Heart right ventricle (tissue), 16 donors: Measurements from ENCODE around the gene GJB5. TPM values are rescaled to one million over a fixed set of nuclear protein-coding genes. Genes with fewer than 3 reads are reported as not detected.

Source experiments
- ATAC-seq, 8 donors: fragments of 200-7000 bp; cut with Tn5 transposase; one replicate each; pipeline ENCODE4 v1.9.1; 2020; ENCODE audit warnings: mild to moderate bottlenecking in 8 of 8, moderate library complexity in 8 of 8, moderate number of reproducible peaks in 1 of 8
- DNase-seq, 2 donors: peaks; one replicate each; pipeline ENCODE4 v3.0.0-alpha.2; 2020
- H3K27ac ChIP-seq, 10 donors: fragments of 200-600 bp; sonication (generic) in 2 of 10; one replicate each; pipeline versions ENCODE4 v1.5.0 to v1.8.0; 2020 to 2022; ENCODE audit warnings: mild to moderate bottlenecking in 3 of 10
- H3K27me3 ChIP-seq, 7 donors: fragments of 200-600 bp; one replicate each; pipeline ENCODE4 v1.8.0; 2021 to 2022; ENCODE audit warnings: mild to moderate bottlenecking in 2 of 7
- H3K36me3 ChIP-seq, 9 donors: fragments of 200-600 bp; sonication (generic) in 1 of 9; one replicate each; pipeline versions ENCODE4 v1.5.0 to v1.8.0; 2020 to 2022; ENCODE audit warnings: mild to moderate bottlenecking in 2 of 9
- H3K4me1 ChIP-seq, 9 donors: fragments of 200-600 bp; sonication (generic) in 1 of 9; one replicate each; pipeline versions ENCODE4 v1.5.0 to v1.8.0; 2020 to 2022; ENCODE audit warnings: mild to moderate bottlenecking in 4 of 9
- H3K4me3 ChIP-seq, 10 donors: fragments of 200-600 bp; sonication (generic) in 2 of 10; one replicate each; pipeline versions ENCODE4 v1.5.0 to v1.8.0; 2020 to 2022; ENCODE audit warnings: mild to moderate bottlenecking in 7 of 10, moderate library complexity in 2 of 10
- H3K9me3 ChIP-seq, 11 donors: fragments of 200-600 bp in 10 of 11; sonication (generic) in 2 of 11; one replicate each; pipeline versions ENCODE4 v1.5.0 to v1.8.0; 2013 to 2022; ENCODE audit warnings: mild to moderate bottlenecking in 2 of 11, control low read depth in 1 of 11, moderate library complexity in 1 of 11
- WGBS, 2 donors: extraction: QIAGEN DNeasy Blood & Tissue Kit; methylation state at CpG; one replicate each; pipeline ENCODE4 v1.1.7; 2013; ENCODE audit warnings: inconsistent platforms in 1 of 2; 5-methylcytosine and 5-hydroxymethylcytosine counted together
- intact Hi-C, 10 donors: fragments of 100-400 bp; cut with DNase I; formaldehyde crosslinking; loops; one replicate each; pipeline versions ENCODE4 v1.11.1 to v1.14.2; 2022
- polyA plus RNA-seq, 2 donors: library from polyadenylated mRNA; stranded (reverse); fragments of 200-250 nt; gene quantifications; one replicate each; pipeline ENCODE4 v1.2.3, GENCODE V29; 2013
- total RNA-seq, 10 donors: library from RNA; stranded (reverse); fragmentation: NEBNext Ultra II Directional in 3 of 10; extraction: Animal tissue kit (Norgen Biotek cat#: 25700) in 3 of 10; gene quantifications; one replicate each; pipeline versions ENCODE4 v1.2.1 to v1.2.4, GENCODE V29; 2021 to 2023
- TF ChIP-seq, protein P1 (sequence below), 9 donors: fragments of 200-600 bp; sonication (generic) in 2 of 9; IDR thresholded peaks; one replicate each; pipeline versions ENCODE4 v1.5.0 to v1.8.0; 2021 to 2022; ENCODE audit warnings: antibody characterized with exemption in 9 of 9, mild to moderate bottlenecking in 5 of 9, moderate library complexity in 1 of 9
- donor health status: Arrhythmogenic right ventricular cardiomyopathy.
- donor health status: ischemic (EF 13 %, LVEDD 7.1; RV severe dilation, severe dysfunction).
- donor health status: healthy with polysubstance abuse.
- donor health status: DM: no; HTN: yes; CAD: no.
- donor health status: DM: no; HTN: no; CAD: no.
- donor health status: ischemic (EF 25% LVEDD 6.9; RV normal size, moderate dysfunction).
- donor health status: ischemic (EF 25% LVEDD 5.7; RV mildly dilated, moderate dysfunction).
- donor health status: healthy.
- donor health status: DM: yes; HTN: yes; CAD: no.
- donor health status: Ischemic cardiomyopathy.
- donor health status: ischemic (EF 35%, LVEDD 5.7; RV mildly dilated, moderate dysfunction).
- donor health status: nonischemic (EF 11% LVEDD 7.7; RV severe dilation, severe dysfunction).
- donor health status: DM: yes; HTN: yes; CAD: no.
- donor health status: PGD.
- donor health status: ischemic (EF 29% LVEDD 5.4; RV normal size, mild dysfunction).
- donor health status: nonischemic (EF 23%, LVEDD 6.1; RV moderate dilation, normal function).

Gene GJB5
- total and polyA plus RNA-seq, 12 donors = not detected

DNA sequence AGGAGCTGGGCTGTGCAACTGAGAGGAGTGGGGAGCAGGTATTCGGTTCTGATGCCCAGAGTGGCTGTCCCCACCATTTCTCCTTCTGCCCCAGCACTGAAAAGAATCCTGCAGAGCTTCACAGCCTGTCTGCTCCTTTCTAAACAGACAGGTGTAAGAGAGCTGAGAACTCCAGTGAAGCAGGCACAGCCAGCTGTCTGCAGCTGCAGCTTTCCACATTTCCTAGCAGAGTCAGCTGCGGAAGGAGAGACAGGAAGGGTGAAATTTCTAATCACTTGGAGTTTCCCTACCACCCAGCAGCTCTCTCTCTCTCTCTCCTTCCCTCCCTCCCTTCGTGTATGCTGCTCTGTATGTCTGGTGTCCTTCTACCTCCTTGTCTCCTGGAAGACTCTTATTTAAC, 40.5 kb upstream of the GJB5 start:
- Histone ChIP-seq H3K27me3 (peaks cover 0 to 13% (median 7%) of the 10 kb centered on the region in 7 donors), H3K9me3 (peaks cover 0 to 4% (median 0%) of the 10 kb centered on the region in 11 donors), H3K4me3 (no peak overlapping the region), H3K4me1 (peaks cover 0 to 10% (median 0%) of the 10 kb centered on the region in 9 donors), H3K36me3 (no peaks in the 10 kb centered on the region), H3K27ac (no peak overlapping the region)
- TF ChIP-seq, protein P1, sequence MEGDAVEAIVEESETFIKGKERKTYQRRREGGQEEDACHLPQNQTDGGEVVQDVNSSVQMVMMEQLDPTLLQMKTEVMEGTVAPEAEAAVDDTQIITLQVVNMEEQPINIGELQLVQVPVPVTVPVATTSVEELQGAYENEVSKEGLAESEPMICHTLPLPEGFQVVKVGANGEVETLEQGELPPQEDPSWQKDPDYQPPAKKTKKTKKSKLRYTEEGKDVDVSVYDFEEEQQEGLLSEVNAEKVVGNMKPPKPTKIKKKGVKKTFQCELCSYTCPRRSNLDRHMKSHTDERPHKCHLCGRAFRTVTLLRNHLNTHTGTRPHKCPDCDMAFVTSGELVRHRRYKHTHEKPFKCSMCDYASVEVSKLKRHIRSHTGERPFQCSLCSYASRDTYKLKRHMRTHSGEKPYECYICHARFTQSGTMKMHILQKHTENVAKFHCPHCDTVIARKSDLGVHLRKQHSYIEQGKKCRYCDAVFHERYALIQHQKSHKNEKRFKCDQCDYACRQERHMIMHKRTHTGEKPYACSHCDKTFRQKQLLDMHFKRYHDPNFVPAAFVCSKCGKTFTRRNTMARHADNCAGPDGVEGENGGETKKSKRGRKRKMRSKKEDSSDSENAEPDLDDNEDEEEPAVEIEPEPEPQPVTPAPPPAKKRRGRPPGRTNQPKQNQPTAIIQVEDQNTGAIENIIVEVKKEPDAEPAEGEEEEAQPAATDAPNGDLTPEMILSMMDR (IDR thresholded peaks at IDR 0.05) = no peak
- ATAC-seq = peak in 1 of 8 donors; percentile 46
- no peak for DNase-seq
- intact Hi-C loops = no loop called here
- 22 to 25% methylated on average over 3 of the region's 3 CpGs for WGBS, 2 donors

DNA sequence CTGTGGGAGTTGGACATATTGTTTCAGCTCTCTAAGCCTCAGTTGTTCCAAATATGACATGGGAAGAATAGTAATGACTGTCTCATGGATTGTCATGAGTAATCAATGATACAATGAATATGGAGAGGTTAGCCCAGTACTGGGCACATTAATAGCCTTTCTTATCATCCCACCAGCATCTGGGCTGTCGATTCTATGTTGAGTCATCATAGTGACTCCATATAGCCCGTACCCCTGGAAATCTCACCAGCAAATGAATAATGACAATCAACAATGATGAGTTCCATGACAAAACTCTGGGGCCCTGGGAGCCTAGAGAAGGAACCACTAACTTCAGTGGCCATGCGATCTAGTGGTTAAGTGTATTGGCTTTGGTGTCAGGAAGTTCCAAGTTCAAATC, 39.7 kb upstream of the GJB5 start:
- Histone ChIP-seq H3K4me3 (no peak overlapping the region), H3K27me3 (peaks cover 0 to 21% (median 10%) of the 10 kb centered on the region in 7 donors), H3K9me3 (peaks cover 0 to 4% (median 0%) of the 10 kb centered on the region in 11 donors), H3K36me3 (no peaks in the 10 kb centered on the region), H3K4me1 (peaks cover 0 to 10% (median 0%) of the 10 kb centered on the region in 9 donors), H3K27ac (no peak overlapping the region)
- intact Hi-C loops = no loop called here
- DNase-seq (no peak), ATAC-seq (no peak)
- TF ChIP-seq, protein P1 (IDR thresholded peaks at IDR 0.05) = no peak
- WGBS, 2 donors = 71 to 78% methylated on average over 3 of the region's 3 CpGs

DNA sequence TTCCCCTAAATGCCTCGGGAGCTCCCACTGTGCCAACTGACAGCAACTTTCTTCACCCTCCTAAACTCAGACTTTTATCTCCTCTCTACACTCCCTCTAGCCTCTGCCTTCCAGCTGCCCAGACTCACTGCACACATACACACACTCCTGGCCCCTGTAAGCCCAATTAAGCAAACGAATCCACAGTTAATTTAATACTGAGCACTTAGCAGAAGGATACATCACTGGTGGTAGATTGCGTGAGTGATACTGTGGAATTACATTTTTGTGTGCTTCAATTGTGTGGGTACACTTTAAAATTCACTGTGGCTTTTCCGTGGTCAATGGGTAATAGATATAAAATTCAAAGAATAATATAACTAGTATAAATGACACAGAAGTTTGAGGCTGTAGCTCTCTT, 33.6 kb upstream of the GJB5 start:
- peaks cover 0 to 4% (median 0%) of the 10 kb centered on the region in 11 donors for H3K9me3 ChIP-seq
- no peaks in the 10 kb centered on the region for H3K36me3 ChIP-seq
- WGBS, 2 donors = 57 to 63% methylated on average over 4 of the region's 4 CpGs
- H3K27ac ChIP-seq = no peak overlapping the region
- no peaks in the 10 kb centered on the region for H3K4me1 ChIP-seq
- H3K4me3 ChIP-seq = no peak overlapping the region
- ATAC-seq (no peak), DNase-seq (no peak)
- H3K27me3 ChIP-seq = peaks cover 0 to 38% (median 27%) of the 10 kb centered on the region in 7 donors
- TF ChIP-seq, protein P1 (IDR thresholded peaks at IDR 0.05) = no peak
- intact Hi-C loops = no loop called here

DNA sequence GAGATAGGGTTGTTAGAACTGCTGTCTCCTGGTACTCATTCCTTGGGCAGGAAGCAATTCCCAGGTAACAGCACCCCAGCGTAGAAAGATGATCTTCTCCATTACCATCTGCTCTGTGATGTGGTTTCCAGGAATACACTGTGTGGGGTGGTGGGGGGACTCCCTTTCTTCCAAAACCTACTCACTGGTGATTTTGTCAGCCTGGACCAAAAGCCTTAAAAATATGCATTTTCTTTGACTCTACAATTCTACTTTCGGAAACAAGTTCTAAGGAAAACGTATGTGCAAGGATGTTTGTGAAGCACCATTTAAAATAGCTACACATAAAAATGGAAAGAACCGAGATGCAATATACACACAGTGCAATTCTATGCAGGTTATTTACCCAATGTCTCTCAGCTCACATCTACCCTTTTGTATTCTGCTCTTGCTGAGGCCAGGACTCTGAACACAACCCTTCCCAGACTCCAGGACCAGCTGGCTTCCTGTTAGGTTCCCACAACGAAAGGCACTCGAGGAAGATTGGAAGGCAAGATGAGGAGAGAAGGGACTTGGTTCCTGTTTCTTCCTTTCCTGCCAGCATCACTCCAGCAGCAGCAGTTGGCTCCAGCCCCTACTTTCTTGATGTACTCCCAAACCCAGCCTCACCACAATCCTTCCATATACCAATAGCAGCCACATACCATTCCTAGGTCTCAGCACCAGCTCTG, 33.0 kb upstream of the GJB5 start:
- WGBS, 2 donors = 72 to 76% methylated on average over 6 of the region's 6 CpGs
- Histone ChIP-seq H3K4me3 (no peak overlapping the region), H3K36me3 (no peaks in the 10 kb centered on the region), H3K27me3 (peaks cover 0 to 42% (median 27%) of the 10 kb centered on the region in 7 donors), H3K4me1 (no peaks in the 10 kb centered on the region), H3K27ac (no peak overlapping the region), H3K9me3 (peaks cover 0 to 4% (median 0%) of the 10 kb centered on the region in 11 donors)
- ATAC-seq = no peak
- TF ChIP-seq, protein P1 (IDR thresholded peaks at IDR 0.05) = no peak
- intact Hi-C loops = no loop called here
- DNase-seq = no peak
